Loucy (cell line): Measurements from ENCODE around the gene TSEN54.

Experiments
- CTCF ChIP-seq: fragments of 200-600 bp; sonication (generic); conservative IDR thresholded peaks from 2 replicates; pipeline ENCODE4 v1.5.1; 2014; ENCODE audit warnings: mild to moderate bottlenecking, antibody characterized with exemption, low read length
- EZH2phosphoT487 ChIP-seq: fragments of 200-600 bp; IDR thresholded peaks from 2 replicates; pipeline ENCODE4 v1.6.1; 2018; ENCODE audit warnings: antibody characterized with exemption, mild to moderate bottlenecking, moderate library complexity, borderline replicate concordance

GRCh38 chr17:75552425-75553294, 36.3 kb downstream of the TSEN54 start:
- TF ChIP-seq CTCF (no peak), EZH2phosphoT487 (no peak)
